ENCODE results near the gene GPR107. TPM values are rescaled to one million over a fixed set of nuclear protein-coding genes. Genes with fewer than 3 reads are reported as not detected.
A peak's percentile ranks its signal among the peaks of the same experiment; 100 is the strongest.

Gene GPR107
- total RNA-seq, 1 experiment from 2014 or later: 11.6 TPM

DNA sequence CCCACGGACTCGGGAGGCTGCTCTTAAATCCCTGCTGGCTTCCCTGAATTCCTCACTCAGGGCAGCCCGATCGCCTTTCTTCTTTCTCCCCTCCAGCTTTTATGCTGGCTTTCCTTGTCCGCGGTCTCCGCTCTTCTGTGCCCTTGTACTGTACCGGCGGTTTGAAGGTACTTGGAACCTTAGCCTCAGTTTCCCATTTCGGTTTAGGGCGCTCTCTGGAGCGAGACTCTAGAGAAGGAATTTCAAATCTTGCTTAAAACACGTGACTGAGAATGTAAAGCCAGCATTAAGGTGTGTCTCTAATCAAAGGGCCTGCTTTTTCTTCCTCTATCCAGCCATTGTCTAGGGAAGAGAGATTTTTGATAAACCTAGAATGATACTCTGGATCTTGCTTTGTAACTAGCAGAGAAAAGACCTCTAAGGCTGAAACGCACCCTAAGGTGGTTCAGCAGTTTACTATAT is 650 bp downstream of the GPR107 start:
- DNase-seq: no peak
- Histone ChIP-seq H3K4me3 (ENCODE audit: low read length) (peak overlapping the region; percentile 93), H3K9me3 (ENCODE audit: low read length) (no peaks in the 10 kb centered on the region), H3K27ac (ENCODE audit: low read length) (peak overlapping the region; percentile 35; the same call in 1 of the 2 replicates), H3K9me2 (replicated peaks; ENCODE audit: insufficient read depth, low read length) (no peaks in the 10 kb centered on the region), H3K4me1 (ENCODE audit: low read length) (peaks cover 28% of the 10 kb centered on the region), H2AFZ (ENCODE audit: low read length) (peak overlapping the region; percentile 72; the same call in 1 of the 2 replicates), H3K4me2 (ENCODE audit: low read depth, low read length, poor library complexity, severe bottlenecking) (peak overlapping the region; percentile 94), H4K20me1 (ENCODE audit: insufficient read depth, low read depth, low read length) (no peaks in the 10 kb centered on the region), H3K79me2 (ENCODE audit: low read length) (peaks cover 80% of the 10 kb centered on the region), H3K36me3 (ENCODE audit: insufficient read depth, low read length) (no peaks in the 10 kb centered on the region), H3K9ac (ENCODE audit: low read length) (peak overlapping the region; percentile 90), H3K27me3 (ENCODE audit: low read length) (no peaks in the 10 kb centered on the region)

DNA sequence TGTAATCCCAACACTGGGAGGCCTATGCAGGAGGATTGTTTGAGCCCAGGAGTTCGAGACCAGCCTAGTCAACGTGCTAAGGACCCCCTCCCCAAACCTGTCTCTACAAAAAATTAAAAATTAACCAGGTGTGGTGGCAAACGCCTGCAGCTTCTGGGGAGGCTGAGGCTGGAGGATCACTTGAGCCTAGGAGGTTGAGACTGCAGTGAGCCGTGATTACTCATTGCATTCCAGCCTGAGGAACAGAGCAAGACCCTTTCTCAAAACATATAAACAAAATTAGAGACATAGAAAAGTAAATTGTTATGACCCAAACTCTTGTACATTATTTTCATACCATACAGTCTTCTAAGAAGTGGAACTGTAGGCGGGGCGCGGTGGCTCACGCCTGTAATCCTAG is 1.1 kb downstream of the GPR107 start:
- H3K27me3 ChIP-seq (ENCODE audit: low read length): no peaks in the 10 kb centered on the region
- H3K79me2 ChIP-seq (ENCODE audit: low read length): peaks cover 84% of the 10 kb centered on the region
- H2AFZ ChIP-seq (ENCODE audit: low read length): no peak overlapping the region
- H3K4me2 ChIP-seq (ENCODE audit: low read depth, low read length, poor library complexity, severe bottlenecking): peak overlapping the region; percentile 94
- no peaks in the 10 kb centered on the region for H4K20me1 ChIP-seq (ENCODE audit: insufficient read depth, low read depth, low read length)
- peaks cover 28% of the 10 kb centered on the region for H3K4me1 ChIP-seq (ENCODE audit: low read length)
- no peaks in the 10 kb centered on the region for H3K36me3 ChIP-seq (ENCODE audit: insufficient read depth, low read length)
- no peaks in the 10 kb centered on the region for H3K9me2 ChIP-seq (replicated peaks; ENCODE audit: insufficient read depth, low read length)
- peak overlapping the region; percentile 90 for H3K9ac ChIP-seq (ENCODE audit: low read length)
- peak overlapping the region; percentile 93 for H3K4me3 ChIP-seq (ENCODE audit: low read length)
- DNase-seq: no peak
- H3K27ac ChIP-seq (ENCODE audit: low read length): peak overlapping the region; percentile 35; the same call in 1 of the 2 replicates
- H3K9me3 ChIP-seq (ENCODE audit: low read length): no peaks in the 10 kb centered on the region

DNA sequence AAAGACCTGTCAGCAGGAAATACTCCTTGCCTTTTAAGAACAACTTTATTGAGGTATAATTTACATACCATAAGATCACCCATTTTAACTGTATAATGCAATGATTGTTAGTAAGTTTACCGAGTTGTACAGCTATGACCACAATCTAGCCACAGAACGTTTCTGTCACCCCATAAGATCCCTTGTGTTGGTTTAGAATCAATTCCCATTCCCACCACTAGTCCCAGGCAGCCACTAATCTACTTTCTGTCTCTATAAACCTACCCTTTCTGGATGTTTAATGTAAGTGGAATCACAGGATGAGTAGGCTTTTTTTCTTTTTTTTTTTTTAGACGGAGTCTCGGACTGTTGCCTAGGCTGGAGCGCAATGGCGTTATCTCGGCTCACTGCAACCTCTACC is 4.4 kb downstream of the GPR107 start:
- no peak for DNase-seq
- H3K4me3 ChIP-seq (ENCODE audit: low read length): no peak overlapping the region

DNA sequence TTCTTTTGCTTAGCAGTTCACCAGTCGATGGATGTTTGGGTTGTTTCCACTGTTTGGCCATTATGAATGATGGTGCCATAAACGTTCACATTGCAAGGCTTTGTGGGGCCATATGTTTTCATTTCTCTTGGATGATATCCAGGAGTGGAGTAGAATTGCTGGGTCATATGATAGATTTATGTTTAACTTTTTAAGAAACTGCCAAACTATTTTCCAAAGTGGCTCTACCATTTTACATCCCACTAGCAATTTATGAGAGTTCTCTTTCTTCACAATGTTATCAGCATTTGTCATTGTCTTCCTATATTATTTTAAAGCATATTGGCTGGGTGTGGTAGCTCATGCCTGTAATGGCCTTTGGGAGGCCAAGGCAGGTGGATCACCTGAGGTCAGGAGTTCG is 5.2 kb downstream of the GPR107 start:
- no peak overlapping the region for H3K4me3 ChIP-seq (ENCODE audit: low read length)
- H3K9ac ChIP-seq (ENCODE audit: low read length): no peak overlapping the region
- H3K9me2 ChIP-seq (replicated peaks; ENCODE audit: insufficient read depth, low read length): no peaks in the 10 kb centered on the region
- peaks cover 22% of the 10 kb centered on the region for H3K4me1 ChIP-seq (ENCODE audit: low read length)
- H3K27ac ChIP-seq (ENCODE audit: low read length): no peak overlapping the region
- H3K36me3 ChIP-seq (ENCODE audit: insufficient read depth, low read length): no peaks in the 10 kb centered on the region
- no peaks in the 10 kb centered on the region for H4K20me1 ChIP-seq (ENCODE audit: insufficient read depth, low read depth, low read length)
- peaks cover 92% of the 10 kb centered on the region for H3K79me2 ChIP-seq (ENCODE audit: low read length)
- H2AFZ ChIP-seq (ENCODE audit: low read length): no peak overlapping the region
- H3K27me3 ChIP-seq (ENCODE audit: low read length): no peaks in the 10 kb centered on the region
- H3K9me3 ChIP-seq (ENCODE audit: low read length): no peaks in the 10 kb centered on the region
- no peak overlapping the region for H3K4me2 ChIP-seq (ENCODE audit: low read depth, low read length, poor library complexity, severe bottlenecking)
- peak; percentile 19 for DNase-seq

More for the DNA sequence above, 4.4 kb downstream of the GPR107 start:
- Histone ChIP-seq H3K9me2 (replicated peaks; ENCODE audit: insufficient read depth, low read length) (no peaks in the 10 kb centered on the region), H3K79me2 (ENCODE audit: low read length) (peaks cover 94% of the 10 kb centered on the region), H3K4me1 (ENCODE audit: low read length) (peaks cover 23% of the 10 kb centered on the region), H3K9me3 (ENCODE audit: low read length) (no peaks in the 10 kb centered on the region), H2AFZ (ENCODE audit: low read length) (no peak overlapping the region), H3K36me3 (ENCODE audit: insufficient read depth, low read length) (no peaks in the 10 kb centered on the region), H3K27me3 (ENCODE audit: low read length) (no peaks in the 10 kb centered on the region), H4K20me1 (ENCODE audit: insufficient read depth, low read depth, low read length) (no peaks in the 10 kb centered on the region), H3K27ac (ENCODE audit: low read length) (no peak overlapping the region), H3K9ac (ENCODE audit: low read length) (no peak overlapping the region), H3K4me2 (ENCODE audit: low read depth, low read length, poor library complexity, severe bottlenecking) (no peak overlapping the region)

DNA sequence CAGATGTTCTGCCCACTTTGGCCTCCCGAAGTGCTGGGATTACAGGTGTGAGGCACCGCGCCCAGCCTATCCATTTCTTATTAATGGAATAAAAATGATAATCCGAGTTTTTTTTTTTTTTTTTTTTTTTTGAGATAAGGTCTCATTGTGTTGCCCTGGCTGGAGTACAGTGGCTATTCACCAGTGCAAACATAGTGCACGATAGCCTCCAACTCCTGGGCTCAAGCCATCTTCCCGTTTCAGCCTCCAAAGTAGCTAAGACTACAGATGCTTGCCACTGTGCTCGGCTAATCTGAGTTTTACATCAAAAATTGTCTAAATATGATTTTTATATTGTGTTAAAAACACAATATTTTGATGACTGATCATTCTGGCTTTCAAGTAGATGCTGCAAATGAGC is 6.6 kb downstream of the GPR107 start:
- no peaks in the 10 kb centered on the region for H3K9me2 ChIP-seq (replicated peaks; ENCODE audit: insufficient read depth, low read length)
- DNase-seq: no peak
- H3K79me2 ChIP-seq (ENCODE audit: low read length): peaks cover 89% of the 10 kb centered on the region
- H3K27ac ChIP-seq (ENCODE audit: low read length): no peak overlapping the region
- no peaks in the 10 kb centered on the region for H3K36me3 ChIP-seq (ENCODE audit: insufficient read depth, low read length)
- peaks cover 16% of the 10 kb centered on the region for H3K4me1 ChIP-seq (ENCODE audit: low read length)
- H3K4me2 ChIP-seq (ENCODE audit: low read depth, low read length, poor library complexity, severe bottlenecking): no peak overlapping the region
- no peaks in the 10 kb centered on the region for H4K20me1 ChIP-seq (ENCODE audit: insufficient read depth, low read depth, low read length)
- no peak overlapping the region for H2AFZ ChIP-seq (ENCODE audit: low read length)
- no peak overlapping the region for H3K4me3 ChIP-seq (ENCODE audit: low read length)
- H3K9me3 ChIP-seq (ENCODE audit: low read length): no peaks in the 10 kb centered on the region
- no peaks in the 10 kb centered on the region for H3K27me3 ChIP-seq (ENCODE audit: low read length)
- H3K9ac ChIP-seq (ENCODE audit: low read length): no peak overlapping the region

DNA sequence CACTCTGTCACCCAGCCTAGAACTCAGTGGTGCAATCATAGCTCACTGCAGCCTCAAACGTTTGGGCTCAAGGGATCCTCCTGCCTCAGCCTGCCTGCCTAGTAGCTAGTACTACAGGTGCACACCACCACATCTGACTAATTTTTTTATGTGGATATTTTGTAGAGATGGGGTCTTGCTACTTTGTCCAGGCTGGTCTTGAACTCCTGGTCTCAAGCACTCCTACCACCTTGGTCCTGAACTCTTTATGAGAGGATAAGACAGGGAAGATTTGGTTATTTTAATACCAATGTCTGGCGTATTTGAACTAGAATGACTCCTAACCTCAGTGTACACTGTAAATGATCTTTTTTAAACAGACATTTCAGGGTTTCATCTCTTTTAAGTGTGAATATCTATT is 9.0 kb downstream of the GPR107 start:
- Histone ChIP-seq H2AFZ (ENCODE audit: low read length) (no peak overlapping the region), H4K20me1 (ENCODE audit: insufficient read depth, low read depth, low read length) (no peaks in the 10 kb centered on the region), H3K79me2 (ENCODE audit: low read length) (peaks cover 89% of the 10 kb centered on the region)

DNA sequence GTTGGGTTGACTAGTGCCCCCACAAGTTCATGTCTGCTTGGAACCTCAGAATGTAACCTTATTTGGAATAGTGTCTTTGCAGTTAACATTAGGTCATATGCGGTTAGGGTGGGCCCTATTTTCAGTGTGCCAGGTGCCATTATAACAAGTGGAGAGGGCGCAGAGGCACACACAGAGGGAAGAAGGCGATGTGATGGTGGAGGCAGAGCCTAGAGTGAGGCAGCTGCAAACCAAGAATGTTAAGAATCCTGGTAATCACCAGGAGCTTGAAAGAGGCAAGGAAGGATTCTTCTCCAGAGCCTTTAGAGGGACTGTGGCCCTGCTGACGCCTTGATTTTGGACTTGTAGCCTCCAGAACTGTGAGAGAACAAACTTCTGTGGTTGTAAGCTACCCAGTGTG is 10.9 kb downstream of the GPR107 start:
- Histone ChIP-seq H3K4me1 (ENCODE audit: low read length) (peaks cover 29% of the 10 kb centered on the region), H3K9me2 (replicated peaks; ENCODE audit: insufficient read depth, low read length) (no peaks in the 10 kb centered on the region), H3K79me2 (ENCODE audit: low read length) (peaks cover 89% of the 10 kb centered on the region)

More for the DNA sequence above, 9.0 kb downstream of the GPR107 start:
- no peaks in the 10 kb centered on the region for H3K9me2 ChIP-seq (replicated peaks; ENCODE audit: insufficient read depth, low read length)
- H3K9ac ChIP-seq (ENCODE audit: low read length): no peak overlapping the region
- H3K36me3 ChIP-seq (ENCODE audit: insufficient read depth, low read length): no peaks in the 10 kb centered on the region
- H3K4me2 ChIP-seq (ENCODE audit: low read depth, low read length, poor library complexity, severe bottlenecking): no peak overlapping the region
- H3K9me3 ChIP-seq (ENCODE audit: low read length): no peaks in the 10 kb centered on the region
- H3K4me3 ChIP-seq (ENCODE audit: low read length): no peak overlapping the region
- peaks cover 16% of the 10 kb centered on the region for H3K4me1 ChIP-seq (ENCODE audit: low read length)
- H3K27ac ChIP-seq (ENCODE audit: low read length): no peak overlapping the region
- H3K27me3 ChIP-seq (ENCODE audit: low read length): no peaks in the 10 kb centered on the region
- DNase-seq: no peak

DNA sequence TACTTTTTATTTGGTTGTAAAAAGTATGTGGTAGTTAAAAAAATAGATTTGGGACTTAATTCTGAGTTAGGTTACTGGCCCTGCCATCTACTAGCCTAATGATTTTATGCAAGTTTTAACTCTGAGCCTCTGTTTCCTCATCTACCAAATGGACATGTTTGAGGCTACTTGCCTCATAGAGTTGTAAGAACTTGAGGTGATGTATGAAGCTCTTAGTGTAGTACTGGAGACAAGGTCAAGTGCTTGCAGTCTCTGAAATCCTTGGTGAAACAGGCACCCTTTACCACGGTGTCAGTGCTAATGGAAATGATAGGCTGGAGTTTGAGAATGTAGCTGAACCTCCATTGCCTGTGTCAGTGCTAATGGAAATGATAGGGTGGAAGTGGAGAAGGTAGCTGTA is 15.3 kb downstream of the GPR107 start:
- no peaks in the 10 kb centered on the region for H4K20me1 ChIP-seq (ENCODE audit: insufficient read depth, low read depth, low read length)
- H3K27ac ChIP-seq (ENCODE audit: low read length): no peak overlapping the region
- H3K9ac ChIP-seq (ENCODE audit: low read length): no peak overlapping the region
- no peaks in the 10 kb centered on the region for H3K27me3 ChIP-seq (ENCODE audit: low read length)
- H3K36me3 ChIP-seq (ENCODE audit: insufficient read depth, low read length): no peaks in the 10 kb centered on the region
- peaks cover 86% of the 10 kb centered on the region for H3K79me2 ChIP-seq (ENCODE audit: low read length)
- no peak overlapping the region for H3K4me2 ChIP-seq (ENCODE audit: low read depth, low read length, poor library complexity, severe bottlenecking)
- no peak overlapping the region for H2AFZ ChIP-seq (ENCODE audit: low read length)
- no peaks in the 10 kb centered on the region for H3K9me3 ChIP-seq (ENCODE audit: low read length)
- no peak overlapping the region for H3K4me3 ChIP-seq (ENCODE audit: low read length)
- peaks cover 14% of the 10 kb centered on the region for H3K4me1 ChIP-seq (ENCODE audit: low read length)
- no peaks in the 10 kb centered on the region for H3K9me2 ChIP-seq (replicated peaks; ENCODE audit: insufficient read depth, low read length)
- no peak for DNase-seq

More for the DNA sequence above, 10.9 kb downstream of the GPR107 start:
- DNase-seq: no peak
- H3K4me2 ChIP-seq (ENCODE audit: low read depth, low read length, poor library complexity, severe bottlenecking): no peak overlapping the region
- H3K9me3 ChIP-seq (ENCODE audit: low read length): no peaks in the 10 kb centered on the region
- no peak overlapping the region for H2AFZ ChIP-seq (ENCODE audit: low read length)
- no peak overlapping the region for H3K9ac ChIP-seq (ENCODE audit: low read length)
- no peaks in the 10 kb centered on the region for H3K36me3 ChIP-seq (ENCODE audit: insufficient read depth, low read length)
- H3K27ac ChIP-seq (ENCODE audit: low read length): no peak overlapping the region
- H4K20me1 ChIP-seq (ENCODE audit: insufficient read depth, low read depth, low read length): no peaks in the 10 kb centered on the region
- no peak overlapping the region for H3K4me3 ChIP-seq (ENCODE audit: low read length)
- H3K27me3 ChIP-seq (ENCODE audit: low read length): no peaks in the 10 kb centered on the region
